ENCODE measurements around the gene NDFIP2.

NDFIP2 gene

GRCh38 chr13:79541426-79542049, 60.6 kb downstream of the NDFIP2 start:
- no peak overlapping the region for H3K27ac ChIP-seq
- no peaks in the 10 kb centered on the region for H4K20me1 ChIP-seq (ENCODE audit: insufficient read depth)
- no peaks in the 10 kb centered on the region for H3K4me1 ChIP-seq (ENCODE audit: low read depth, poor library complexity, severe bottlenecking)
- no peak overlapping the region for H3K4me3 ChIP-seq (IDR thresholded peaks at IDR 0.05; ENCODE audit: insufficient read depth, low read depth, low read length)
- H2AFZ ChIP-seq (ENCODE audit: low read depth): no peak overlapping the region
- H3K27me3 ChIP-seq (ENCODE audit: insufficient read depth, low read depth): no peaks in the 10 kb centered on the region
- TF ChIP-seq CTCF (conservative IDR thresholded peaks at IDR 0.05; ENCODE audit: low read depth, low read length): peak; percentile 81
- H3K36me3 ChIP-seq (ENCODE audit: insufficient read depth): no peaks in the 10 kb centered on the region
- no peaks in the 10 kb centered on the region for H3K79me2 ChIP-seq (ENCODE audit: insufficient read depth, low read depth)
- no peak overlapping the region for H3K9ac ChIP-seq
- no peak overlapping the region for H3K4me2 ChIP-seq

GRCh38 chr13:79543883-79544282, 62.9 kb downstream of the NDFIP2 start:
- H3K36me3 ChIP-seq (ENCODE audit: insufficient read depth): no peaks in the 10 kb centered on the region
- no peaks in the 10 kb centered on the region for H3K27me3 ChIP-seq (ENCODE audit: insufficient read depth, low read depth)
- peaks cover 18% of the 10 kb centered on the region for H3K4me1 ChIP-seq (ENCODE audit: low read depth, poor library complexity, severe bottlenecking)
- H4K20me1 ChIP-seq (ENCODE audit: insufficient read depth): no peaks in the 10 kb centered on the region
- H2AFZ ChIP-seq (ENCODE audit: low read depth): no peak overlapping the region
- H3K27ac ChIP-seq: no peak overlapping the region
- no peak overlapping the region for H3K4me2 ChIP-seq
- H3K4me3 ChIP-seq (IDR thresholded peaks at IDR 0.05; ENCODE audit: insufficient read depth, low read depth, low read length): no peak overlapping the region
- no peak overlapping the region for H3K9ac ChIP-seq
- TF ChIP-seq CTCF (conservative IDR thresholded peaks at IDR 0.05; ENCODE audit: low read depth, low read length): no peak
- no peaks in the 10 kb centered on the region for H3K79me2 ChIP-seq (ENCODE audit: insufficient read depth, low read depth)

- peak overlapping the region; percentile 31; the same call in 1 of the 2 replicates for H3K27ac ChIP-seq
- H3K9ac ChIP-seq: no peak overlapping the region
- no peaks in the 10 kb centered on the region for H3K27me3 ChIP-seq (ENCODE audit: insufficient read depth, low read depth)
- no peaks in the 10 kb centered on the region for H3K79me2 ChIP-seq (ENCODE audit: insufficient read depth, low read depth)
- no peak overlapping the region for H3K4me3 ChIP-seq (IDR thresholded peaks at IDR 0.05; ENCODE audit: insufficient read depth, low read depth, low read length)
- no peaks in the 10 kb centered on the region for H3K36me3 ChIP-seq (ENCODE audit: insufficient read depth)
- H3K4me2 ChIP-seq: peak overlapping the region; percentile 66; the same call in 1 of the 2 replicates
- no peaks in the 10 kb centered on the region for H4K20me1 ChIP-seq (ENCODE audit: insufficient read depth)
- no peak overlapping the region for H2AFZ ChIP-seq (ENCODE audit: low read depth)
- TF ChIP-seq CTCF (conservative IDR thresholded peaks at IDR 0.05; ENCODE audit: low read depth, low read length): no peak
- H3K4me1 ChIP-seq (ENCODE audit: low read depth, poor library complexity, severe bottlenecking): peaks cover 22% of the 10 kb centered on the region
These were observed 66.5 kb downstream of the NDFIP2 start for GRCh38 chr13:79547211-79548195.

GRCh38 chr13:79548902-79549301, 67.9 kb downstream of the NDFIP2 start:
- H3K79me2 ChIP-seq (ENCODE audit: insufficient read depth, low read depth): no peaks in the 10 kb centered on the region
- H3K27me3 ChIP-seq (ENCODE audit: insufficient read depth, low read depth): no peaks in the 10 kb centered on the region
- no peak overlapping the region for H3K27ac ChIP-seq
- H3K4me1 ChIP-seq (ENCODE audit: low read depth, poor library complexity, severe bottlenecking): peaks cover 22% of the 10 kb centered on the region
- no peaks in the 10 kb centered on the region for H4K20me1 ChIP-seq (ENCODE audit: insufficient read depth)
- no peaks in the 10 kb centered on the region for H3K36me3 ChIP-seq (ENCODE audit: insufficient read depth)
- H3K9ac ChIP-seq: no peak overlapping the region
- no peak for TF ChIP-seq CTCF (conservative IDR thresholded peaks at IDR 0.05; ENCODE audit: low read depth, low read length)
- no peak overlapping the region for H2AFZ ChIP-seq (ENCODE audit: low read depth)
- no peak overlapping the region for H3K4me2 ChIP-seq
- H3K4me3 ChIP-seq (IDR thresholded peaks at IDR 0.05; ENCODE audit: insufficient read depth, low read depth, low read length): no peak overlapping the region

Measured in KMS-11 (cell line).